AG04449 (cell line): ENCODE results near the gene RSBN1L.

Source experiments
- CTCF ChIA-PET: fragments of 350-600 bp; formaldehyde crosslinking; extraction: SDS; loops from one replicate; lab custom pipeline; 2021; ENCODE audit warnings: antibody characterized with exemption; lab: Yijun Ruan, JAX
- POLR2A ChIA-PET: fragments of 400-600, 350-600 bp; formaldehyde crosslinking; extraction: SDS; loops from one replicate; lab custom pipeline; 2020; ENCODE audit warnings: antibody characterized with exemption, inconsistent platforms; lab: Yijun Ruan, JAX
- DNase-seq: peaks from one replicate; pipeline ENCODE4 v3.0.0-alpha.2; 2010; ENCODE audit warnings: low read depth, low spot score
- H3K4me3 ChIP-seq: 2 replicates; pipeline ENCODE4 v1.5.1; 2011; ENCODE audit warnings: low read depth, mild to moderate bottlenecking, control low read depth, low read length
- CTCF ChIP-seq: IDR thresholded peaks from one replicate; pipeline ENCODE4 v1.5.1; 2011; ENCODE audit warnings: mild to moderate bottlenecking, moderate library complexity, low read length, control low read depth, inconsistent platforms; ENCODE audit not compliant: insufficient read depth; ENCODE audit errors: missing control alignments

The RSBN1L gene

GRCh38 chr7:77760809-77761453 lies 64.7 kb downstream of the RSBN1L start:
- TF ChIP-seq CTCF = no peak
- POLR2A ChIA-PET = no interaction called here
- no peak for DNase-seq
- H3K4me3 ChIP-seq = no peak overlapping the region
- CTCF ChIA-PET = interaction anchor here (1.5 to 3.7 kb wide), 7 partner anchors 10 to 176 kb away, joined by 6 to 203 read pairs (median 15); no protein-coding TSS in a partner anchor

- no peak overlapping the region for H3K4me3 ChIP-seq
- DNase-seq = no peak
- TF ChIP-seq CTCF = no peak
- ChIA-PET CTCF (interaction anchor here (0.7 to 3.3 kb wide), 3 partner anchors 11 to 115 kb away, joined by 3 to 30 read pairs (median 3); no protein-coding TSS in a partner anchor), POLR2A (no interaction called here)
These were observed 69.2 kb downstream of the RSBN1L start for GRCh38 chr7:77765481-77765880.

GRCh38 chr7:77765906-77766800 lies 69.9 kb downstream of the RSBN1L start:
- H3K4me3 ChIP-seq = no peak overlapping the region
- TF ChIP-seq CTCF = no peak
- POLR2A ChIA-PET = no interaction called here
- CTCF ChIA-PET = interaction anchor here (1.4 to 3.3 kb wide), 3 partner anchors 11 to 116 kb away, joined by 3 to 30 read pairs (median 9); no protein-coding TSS in a partner anchor
- DNase-seq = no peak

- POLR2A ChIA-PET = no interaction called here
- CTCF ChIA-PET = interaction anchor here (1.4 to 2.3 kb wide), 2 partner anchors 10 to 115 kb away, joined by 3 to 9 read pairs; no protein-coding TSS in a partner anchor
- no peak for TF ChIP-seq CTCF
- no peak for DNase-seq
- no peak overlapping the region for H3K4me3 ChIP-seq
These were observed 70.7 kb downstream of the RSBN1L start for GRCh38 chr7:77766801-77767605.

GRCh38 chr7:77770316-77770715 lies 74.1 kb downstream of the RSBN1L start:
- ChIA-PET CTCF (interaction anchor here (3.9 kb wide), 1 partner anchor 10 kb away, joined by 17 read pairs; no protein-coding TSS in a partner anchor), POLR2A (no interaction called here)
- TF ChIP-seq CTCF = no peak
- no peak for DNase-seq
- H3K4me3 ChIP-seq = no peak overlapping the region
